ENCODE measurements around the gene PROM1. TPM values are rescaled to one million over a fixed set of nuclear protein-coding genes. Genes with fewer than 3 reads are reported as not detected.
A peak's percentile ranks its signal among the peaks of the same experiment; 100 is the strongest.

PROM1 gene
- total and polyA plus RNA-seq, 2 of the 13 experiments (the other 11 are each of a cell fraction or from before 2014, with no cell fraction given), result 3.9 to 16.4 TPM

GRCh38 chr4:16111533-16111932 lies 27.7 kb upstream of the PROM1 start (continued):
- TF ChIP-seq ZC3H13 (CRISPR knock-in tag; IDR thresholded peaks at IDR 0.05) (no peak), BCL6 (CRISPR knock-in tag; IDR thresholded peaks at IDR 0.05) (peak; percentile 35; the same call in 1 of the 2 replicates), ZNF430 (CRISPR knock-in tag; IDR thresholded peaks at IDR 0.05) (no peak), ELF3 (CRISPR knock-in tag; IDR thresholded peaks at IDR 0.05) (0 out of 2 replicates have a peak, but pooled peaks have one; percentile 21), ZNF552 (CRISPR knock-in tag; IDR thresholded peaks at IDR 0.05; ENCODE audit: borderline replicate concordance) (no peak), GZF1 (CRISPR knock-in tag; IDR thresholded peaks at IDR 0.05) (no peak), GATAD2A (CRISPR knock-in tag; IDR thresholded peaks at IDR 0.05) (peak; percentile 52), PHF21A (CRISPR knock-in tag; IDR thresholded peaks at IDR 0.05) (peak; percentile 36; the same call in 1 of the 2 replicates), ZNF782 (CRISPR knock-in tag; IDR thresholded peaks at IDR 0.05; ENCODE audit: borderline replicate concordance) (no peak), RARA (CRISPR knock-in tag; IDR thresholded peaks at IDR 0.05) (peak; percentile 43; the same call in 1 of the 2 replicates), EP300 (IDR thresholded peaks at IDR 0.05; ENCODE audit: low read depth in 2 of 2, low read length in 2 of 2) (peak in 1 of 2 experiments; percentile 38; a peak in 1 of 4 replicates), EP300 (CRISPR knock-in tag; IDR thresholded peaks at IDR 0.05; ENCODE audit: borderline replicate concordance) (no peak), ATF4 (CRISPR knock-in tag; IDR thresholded peaks at IDR 0.05) (0 out of 4 replicates have a peak, but pooled peaks of 1 of the 2 experiments have one; percentile 48), THAP9 (CRISPR knock-in tag; IDR thresholded peaks at IDR 0.05; ENCODE audit: borderline replicate concordance) (no peak), ZKSCAN8 (CRISPR knock-in tag; IDR thresholded peaks at IDR 0.05; ENCODE audit: borderline replicate concordance) (no peak), SIN3B (IDR thresholded peaks at IDR 0.05; ENCODE audit: low read length) (no peak), ZNF251 (CRISPR knock-in tag; IDR thresholded peaks at IDR 0.05) (no peak), ZSCAN25 (CRISPR knock-in tag; IDR thresholded peaks at IDR 0.05) (no peak), TEAD3 (CRISPR knock-in tag; optimal IDR thresholded peaks at IDR 0.05; ENCODE audit: borderline replicate concordance) (peak; percentile 95), CREBL2 (CRISPR knock-in tag; IDR thresholded peaks at IDR 0.05; ENCODE audit: borderline replicate concordance) (no peak), RFX1 (IDR thresholded peaks at IDR 0.05) (no peak), REST (IDR thresholded peaks at IDR 0.05; ENCODE audit: borderline replicate concordance in 1 of 2, low read depth in 1 of 2, low read length in 2 of 2) (no peak), SAP130 (CRISPR knock-in tag; IDR thresholded peaks at IDR 0.05; ENCODE audit: low read depth) (0 out of 2 replicates have a peak, but pooled peaks have one; percentile 24), DR1 (CRISPR knock-in tag; IDR thresholded peaks at IDR 0.05) (no peak), HOXA7 (CRISPR knock-in tag; IDR thresholded peaks at IDR 0.05) (no peak), ATF1 (CRISPR knock-in tag; IDR thresholded peaks at IDR 0.05) (no peak)

Measured in HepG2 (cell line).